HG02943 (cell line): ENCODE data around the gene ALG1L2.
"Not testable (repeated sequence)": the region's sequence is repeated elsewhere in the genome, so short reads cannot be mapped to it uniquely, and the experiment has no call there.

ENCODE experiments used
- ATAC-seq: cut with Tn5 transposase; IDR thresholded peaks from one replicate; pipeline ENCODE4 v1.9.1; 2021; ENCODE audit warnings: mild to moderate bottlenecking, low read depth, moderate library complexity; ENCODE audit not compliant: unreplicated experiment

ALG1L2 gene

GRCh38 chr3:130081351-130081881 is at the start of gene ALG1L2:
ALG1L2 (plus strand) TSS chr3:130081831; CDS start chr3:130082017, 186 bp downstream.
- ATAC-seq, result no peak

- ATAC-seq, result not testable (repeated sequence)
These were observed 44.4 kb upstream of the ALG1L2 start for GRCh38 chr3:130037126-130037815.

- ATAC-seq, result not testable (repeated sequence)
These were observed 38.9 kb upstream of the ALG1L2 start for GRCh38 chr3:130042736-130043135.

- not testable (repeated sequence) for ATAC-seq
These were observed 38.0 kb upstream of the ALG1L2 start for GRCh38 chr3:130043658-130044057.

GRCh38 chr3:130044370-130044769 is 37.3 kb upstream of the ALG1L2 start:
- ATAC-seq, result no peak

GRCh38 chr3:130048726-130049125 is 32.9 kb upstream of the ALG1L2 start:
- ATAC-seq, result no peak

GRCh38 chr3:130052366-130052765 is 29.3 kb upstream of the ALG1L2 start:
- ATAC-seq, result not testable (repeated sequence)

- ATAC-seq, result not testable (repeated sequence)
These were observed 28.7 kb upstream of the ALG1L2 start for GRCh38 chr3:130052965-130053364.

- not testable (repeated sequence) for ATAC-seq
These were observed 23.9 kb upstream of the ALG1L2 start for GRCh38 chr3:130057536-130058266.

GRCh38 chr3:130058267-130058657 is 23.4 kb upstream of the ALG1L2 start:
- ATAC-seq, result not testable (repeated sequence)

- not testable (repeated sequence) for ATAC-seq
These were observed 22.9 kb upstream of the ALG1L2 start for GRCh38 chr3:130058716-130059115.

- not testable (repeated sequence) for ATAC-seq
These were observed 22.5 kb upstream of the ALG1L2 start for GRCh38 chr3:130059162-130059561.

- ATAC-seq, result no peak
These were observed 8.0 kb upstream of the ALG1L2 start for GRCh38 chr3:130073582-130073981.

- ATAC-seq, result no peak
These were observed 4.0 kb upstream of the ALG1L2 start for GRCh38 chr3:130077636-130078035.

- ATAC-seq, result not testable (repeated sequence)
These were observed 1.9 kb downstream of the ALG1L2 start for GRCh38 chr3:130083363-130084090.

GRCh38 chr3:130084436-130084980 is 2.9 kb downstream of the ALG1L2 start:
- no peak for ATAC-seq

GRCh38 chr3:130085881-130086280 is 4.2 kb downstream of the ALG1L2 start:
- ATAC-seq, result no peak

GRCh38 chr3:130086628-130087027 is 5.0 kb downstream of the ALG1L2 start:
- not testable (repeated sequence) for ATAC-seq

GRCh38 chr3:130088061-130088460 is 6.4 kb downstream of the ALG1L2 start:
- no peak for ATAC-seq

GRCh38 chr3:130090681-130091080 is 9.1 kb downstream of the ALG1L2 start:
- not testable (repeated sequence) for ATAC-seq

GRCh38 chr3:130091958-130092357 is 10.3 kb downstream of the ALG1L2 start:
- ATAC-seq, result no peak
